NB4 (cell line): Measurements from ENCODE around the gene C1orf122.

Source experiments
- POLR2A ChIP-seq: IDR thresholded peaks from 2 replicates; pipeline ENCODE4 v1.6.1; 2011; ENCODE audit warnings: mild to moderate bottlenecking; ENCODE audit not compliant: insufficient read length; ENCODE audit errors: extremely low read depth
- TF ChIP-seq, protein P1 (sequence below): IDR thresholded peaks from one replicate; pipeline ENCODE4 v1.5.1; 2012; ENCODE audit warnings: low read depth, low read length

DNA sequence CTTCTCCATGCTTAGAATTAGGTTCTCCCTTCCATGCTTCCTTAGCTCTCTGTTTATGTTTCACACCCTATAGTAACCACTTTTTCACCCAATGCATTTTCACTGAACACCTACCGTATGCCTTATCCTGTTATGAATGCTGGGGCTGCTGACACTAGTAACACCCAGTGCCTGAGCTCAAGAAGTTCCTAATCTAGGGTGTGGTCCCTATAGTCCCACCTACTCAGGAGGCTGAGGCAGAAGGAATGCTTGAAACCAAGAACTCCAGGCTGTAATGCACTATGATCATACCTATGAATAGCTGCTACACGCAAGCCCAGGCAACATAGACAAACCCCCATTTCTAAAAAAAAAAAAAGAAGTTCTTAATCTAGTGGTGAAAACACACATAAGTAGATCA is 48.1 kb upstream of the C1orf122 start:
- no peak for TF ChIP-seq POLR2A
- TF ChIP-seq, protein P1, sequence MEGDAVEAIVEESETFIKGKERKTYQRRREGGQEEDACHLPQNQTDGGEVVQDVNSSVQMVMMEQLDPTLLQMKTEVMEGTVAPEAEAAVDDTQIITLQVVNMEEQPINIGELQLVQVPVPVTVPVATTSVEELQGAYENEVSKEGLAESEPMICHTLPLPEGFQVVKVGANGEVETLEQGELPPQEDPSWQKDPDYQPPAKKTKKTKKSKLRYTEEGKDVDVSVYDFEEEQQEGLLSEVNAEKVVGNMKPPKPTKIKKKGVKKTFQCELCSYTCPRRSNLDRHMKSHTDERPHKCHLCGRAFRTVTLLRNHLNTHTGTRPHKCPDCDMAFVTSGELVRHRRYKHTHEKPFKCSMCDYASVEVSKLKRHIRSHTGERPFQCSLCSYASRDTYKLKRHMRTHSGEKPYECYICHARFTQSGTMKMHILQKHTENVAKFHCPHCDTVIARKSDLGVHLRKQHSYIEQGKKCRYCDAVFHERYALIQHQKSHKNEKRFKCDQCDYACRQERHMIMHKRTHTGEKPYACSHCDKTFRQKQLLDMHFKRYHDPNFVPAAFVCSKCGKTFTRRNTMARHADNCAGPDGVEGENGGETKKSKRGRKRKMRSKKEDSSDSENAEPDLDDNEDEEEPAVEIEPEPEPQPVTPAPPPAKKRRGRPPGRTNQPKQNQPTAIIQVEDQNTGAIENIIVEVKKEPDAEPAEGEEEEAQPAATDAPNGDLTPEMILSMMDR = no peak
